Pancreas (tissue), 10 donors: Measurements from ENCODE around the gene ISG15. TPM values are rescaled to one million over a fixed set of nuclear protein-coding genes. Genes with fewer than 3 reads are reported as not detected.
"Not testable (repeated sequence)": the region's sequence is repeated elsewhere in the genome, so short reads cannot be mapped to it uniquely, and the experiment has no call there.

Source experiments
- ATAC-seq, 4 donors: fragments of 200-7000 bp; cut with Tn5 transposase; one replicate each; pipeline versions ENCODE4 v1.8.0 to v1.9.1; 2020; ENCODE audit warnings: mild to moderate bottlenecking in 4 of 4, moderate library complexity in 4 of 4
- DNase-seq, 6 donors: peaks; one replicate each; pipeline ENCODE4 v3.0.0-alpha.2; 2020
- FAIRE-seq: peaks from 2 replicates; lab custom pipeline; 2012; peaks lifted over from hg19 to GRCh38; lab: Jason Lieb, UNC
- H3K27ac ChIP-seq, 4 donors: fragments of 200-600 bp; sonication (generic); 1 replicate in 3 of 4; 2 replicates in 1 of 4; pipeline versions ENCODE4 v1.5.0 to v1.8.0; 2020
- H3K27me3 ChIP-seq, 4 donors: fragments of 200-600 bp; one replicate each; pipeline ENCODE4 v1.8.0; 2021
- H3K36me3 ChIP-seq, 3 donors: fragments of 200-600 bp; sonication (generic) in 1 of 3; one replicate each; pipeline versions ENCODE4 v1.5.0 to v1.8.0; 2020 to 2021
- H3K4me1 ChIP-seq, 3 donors: fragments of 200-600 bp; one replicate each; pipeline ENCODE4 v1.8.0; 2021
- H3K4me3 ChIP-seq, 4 donors: fragments of 200-600 bp; sonication (generic) in 2 of 4; one replicate each; pipeline versions ENCODE4 v1.5.0 to v1.8.0; 2020 to 2021
- H3K9me3 ChIP-seq, 4 donors: fragments of 200-600 bp; one replicate each; pipeline ENCODE4 v1.8.0; 2021
- WGBS, 2 donors: extraction: QIAGEN DNeasy Blood & Tissue Kit; methylation state at CpG; one replicate each; pipeline ENCODE4 v1.1.7; 2013; 5-methylcytosine and 5-hydroxymethylcytosine counted together
- intact Hi-C, 3 donors: fragments of 100-400 bp; cut with DNase I; formaldehyde crosslinking; loops; one replicate each; pipeline versions ENCODE4 v1.11.1 to v1.14.2; 2022
- polyA plus RNA-seq, 2 donors: library from polyadenylated mRNA; stranded (reverse); fragments of 200-250 nt; gene quantifications; one replicate each; pipeline ENCODE4 v1.2.3, GENCODE V29; 2013
- total RNA-seq, 6 donors: library from RNA; stranded (reverse); fragmentation: NEBNext Ultra II Directional in 4 of 6; extraction: Animal tissue kit (Norgen Biotek cat#: 25700) in 4 of 6; gene quantifications; one replicate each; pipeline versions ENCODE4 v1.2.1 to v1.2.4, GENCODE V29; 2021 to 2023
- TF ChIP-seq, protein P1 (sequence below), 4 donors: fragments of 200-600 bp; sonication (generic) in 3 of 4; IDR thresholded peaks; one replicate each; pipeline versions ENCODE4 v1.5.0 to v1.8.0; 2021; ENCODE audit warnings: antibody characterized with exemption in 4 of 4
- donor health status: healthy with polysubstance abuse.
- donor health status: DM: no; HTN: no; CAD: no; lungs with moderate emphysema.
- donor health status: DM: no; HTN: no; CAD: no.
- donor health status: control.
- donor health status: control.
- donor health status: Bipolar disorder and iron deficiency.
- donor health status: DM: yes; HTN: yes; CAD: no.
- donor health status: DM: no; HTN: no; CAD: no.
- donor health status: DM: no; HTN: no; CAD: no.
- donor health status: DM: yes; HTN: yes; CAD: no.

The ISG15 gene
- total and polyA plus RNA-seq, 8 donors, result 4.3 to 45.0 (median 9.2) TPM

GRCh38 chr1:975896-976683 is 37.2 kb upstream of the ISG15 start:
- no peaks in the 10 kb centered on the region for H3K36me3 ChIP-seq
- intact Hi-C loops, result no loop called here
- 1 to 2% methylated on average over 26 to 40 of the region's 40 CpGs for WGBS, 2 donors
- TF ChIP-seq, protein P1, sequence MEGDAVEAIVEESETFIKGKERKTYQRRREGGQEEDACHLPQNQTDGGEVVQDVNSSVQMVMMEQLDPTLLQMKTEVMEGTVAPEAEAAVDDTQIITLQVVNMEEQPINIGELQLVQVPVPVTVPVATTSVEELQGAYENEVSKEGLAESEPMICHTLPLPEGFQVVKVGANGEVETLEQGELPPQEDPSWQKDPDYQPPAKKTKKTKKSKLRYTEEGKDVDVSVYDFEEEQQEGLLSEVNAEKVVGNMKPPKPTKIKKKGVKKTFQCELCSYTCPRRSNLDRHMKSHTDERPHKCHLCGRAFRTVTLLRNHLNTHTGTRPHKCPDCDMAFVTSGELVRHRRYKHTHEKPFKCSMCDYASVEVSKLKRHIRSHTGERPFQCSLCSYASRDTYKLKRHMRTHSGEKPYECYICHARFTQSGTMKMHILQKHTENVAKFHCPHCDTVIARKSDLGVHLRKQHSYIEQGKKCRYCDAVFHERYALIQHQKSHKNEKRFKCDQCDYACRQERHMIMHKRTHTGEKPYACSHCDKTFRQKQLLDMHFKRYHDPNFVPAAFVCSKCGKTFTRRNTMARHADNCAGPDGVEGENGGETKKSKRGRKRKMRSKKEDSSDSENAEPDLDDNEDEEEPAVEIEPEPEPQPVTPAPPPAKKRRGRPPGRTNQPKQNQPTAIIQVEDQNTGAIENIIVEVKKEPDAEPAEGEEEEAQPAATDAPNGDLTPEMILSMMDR (IDR thresholded peaks at IDR 0.05), result peak in 3 of 4 donors; percentile 29 to 46 (median 41)
- H3K4me3 ChIP-seq, result peak overlapping the region in 2 of 4 donors; percentile 10 to 17
- peak overlapping the region in 1 of 4 donors; percentile 16 for H3K27ac ChIP-seq
- no peaks in the 10 kb centered on the region for H3K4me1 ChIP-seq
- H3K27me3 ChIP-seq, result peaks cover 0 to 8% (median 0%) of the 10 kb centered on the region in 4 donors
- DNase-seq (peak in 4 of 6 donors; percentile 56 to 87 (median 75)), FAIRE-seq (no peak), ATAC-seq (peak; percentile 77 to 94 (median 83))
- no peaks in the 10 kb centered on the region for H3K9me3 ChIP-seq

- not testable (repeated sequence) for H3K27me3 ChIP-seq
These were observed 36.5 kb upstream of the ISG15 start for GRCh38 chr1:976791-977190.

GRCh38 chr1:978069-978834 is 35.0 kb upstream of the ISG15 start:
- H3K4me1 ChIP-seq, result no peaks in the 10 kb centered on the region
- H3K27me3 ChIP-seq, result no peaks in the 10 kb centered on the region
- intact Hi-C loops, result no loop called here
- no peaks in the 10 kb centered on the region for H3K36me3 ChIP-seq
- no peak overlapping the region for H3K4me3 ChIP-seq
- FAIRE-seq, result no peak
- ATAC-seq, result no peak
- H3K9me3 ChIP-seq, result no peaks in the 10 kb centered on the region
- peak in 2 of 6 donors; percentile 42 to 73 for DNase-seq
- H3K27ac ChIP-seq, result no peak overlapping the region
- TF ChIP-seq, protein P1 (IDR thresholded peaks at IDR 0.05), result no peak
- WGBS, 2 donors, result 83 to 87% methylated on average over 42 to 44 of the region's 44 CpGs

More at GRCh38 chr1:976791-977190, 36.5 kb upstream of the ISG15 start:
- H3K36me3 ChIP-seq, H3K4me1 ChIP-seq, intact Hi-C loops, H3K27ac ChIP-seq, H3K9me3 ChIP-seq, ATAC-seq, H3K4me3 ChIP-seq, FAIRE-seq: not testable (repeated sequence)
- peak in 2 of 6 donors; percentile 49 to 85 for DNase-seq
- 56 to 63% methylated on average over 12 to 15 of the region's 39 CpGs for WGBS, 2 donors

DNA sequence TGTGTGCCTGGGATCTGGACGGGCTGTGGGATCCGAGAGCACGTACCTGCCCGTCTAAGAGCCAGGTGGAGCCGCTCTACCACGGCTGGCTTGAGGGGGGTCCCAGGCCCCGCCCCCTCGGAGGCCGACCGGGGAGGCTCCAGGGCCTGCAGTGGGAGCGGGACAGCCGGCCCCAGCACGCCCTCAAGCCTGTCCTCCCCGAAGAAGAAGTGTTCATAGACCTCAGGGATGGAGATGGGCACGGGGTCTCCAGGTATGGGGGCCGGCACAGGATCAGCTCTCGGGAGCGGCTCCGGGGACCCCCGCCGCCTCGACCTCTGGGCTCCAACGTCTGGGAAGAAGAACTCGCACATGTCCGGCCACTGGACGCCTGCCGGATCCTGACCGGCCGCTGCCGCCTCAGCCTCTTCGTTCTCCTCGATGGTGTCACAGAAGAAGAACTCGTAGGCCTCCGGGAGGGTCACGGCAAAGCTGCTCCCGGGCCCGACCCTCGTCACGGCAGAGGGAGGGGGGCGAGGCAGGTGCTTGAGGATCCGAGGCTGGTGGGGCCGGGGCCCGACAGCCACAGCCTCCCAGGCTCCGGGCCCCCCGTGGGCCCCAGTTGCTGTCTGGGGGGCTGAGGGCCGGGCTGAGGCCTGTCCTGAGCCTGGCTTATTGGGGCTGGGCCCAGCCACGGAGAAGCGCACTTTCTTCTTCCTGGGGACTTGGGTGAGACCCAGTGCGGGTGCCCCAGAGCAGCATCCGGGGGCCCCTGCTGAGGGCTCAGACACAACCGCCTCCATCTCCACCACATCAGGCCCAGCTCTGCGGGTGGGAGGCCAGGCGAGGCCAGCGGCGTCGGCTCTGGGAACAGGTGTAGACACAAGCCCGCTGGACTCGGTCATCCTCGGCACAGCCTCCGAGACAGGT is 34.2 kb upstream of the ISG15 start:
- WGBS, 2 donors, result 80 to 84% methylated on average over 50 to 60 of the region's 60 CpGs
- H3K27me3 ChIP-seq, result no peaks in the 10 kb centered on the region

More for the DNA sequence above, 34.2 kb upstream of the ISG15 start:
- FAIRE-seq (no peak), DNase-seq (peak in 4 of 6 donors; percentile 11 to 81 (median 43)), ATAC-seq (no peak)
- TF ChIP-seq, protein P1 (IDR thresholded peaks at IDR 0.05), result no peak
- H3K27ac ChIP-seq, result no peak overlapping the region
- H3K36me3 ChIP-seq, result no peaks in the 10 kb centered on the region
- no peaks in the 10 kb centered on the region for H3K4me1 ChIP-seq
- no peak overlapping the region for H3K4me3 ChIP-seq
- no peaks in the 10 kb centered on the region for H3K9me3 ChIP-seq
- intact Hi-C loops, result no loop called here
